ENCODE results near the gene CRABP1.

The CRABP1 gene

GRCh38 chr15:78363381-78363734, 23.2 kb downstream of the CRABP1 start:
- FAIRE-seq = no peak
- DNase-seq (ENCODE audit: insufficient read length, low spot score) = no peak
- no peak for TF ChIP-seq CTCF (IDR thresholded peaks at IDR 0.05; ENCODE audit: insufficient read depth, missing control alignments)

- no peak for FAIRE-seq
- TF ChIP-seq CTCF (IDR thresholded peaks at IDR 0.05; ENCODE audit: insufficient read depth, missing control alignments) = no peak
- DNase-seq (ENCODE audit: insufficient read length, low spot score) = no peak
Observed at GRCh38 chr15:78364233-78364632, 24.1 kb downstream of the CRABP1 start.

- no peak for TF ChIP-seq CTCF (IDR thresholded peaks at IDR 0.05; ENCODE audit: insufficient read depth, missing control alignments)
- DNase-seq (ENCODE audit: insufficient read length, low spot score) (no peak), FAIRE-seq (no peak)
Observed at GRCh38 chr15:78365917-78366316, 25.8 kb downstream of the CRABP1 start.

DNA sequence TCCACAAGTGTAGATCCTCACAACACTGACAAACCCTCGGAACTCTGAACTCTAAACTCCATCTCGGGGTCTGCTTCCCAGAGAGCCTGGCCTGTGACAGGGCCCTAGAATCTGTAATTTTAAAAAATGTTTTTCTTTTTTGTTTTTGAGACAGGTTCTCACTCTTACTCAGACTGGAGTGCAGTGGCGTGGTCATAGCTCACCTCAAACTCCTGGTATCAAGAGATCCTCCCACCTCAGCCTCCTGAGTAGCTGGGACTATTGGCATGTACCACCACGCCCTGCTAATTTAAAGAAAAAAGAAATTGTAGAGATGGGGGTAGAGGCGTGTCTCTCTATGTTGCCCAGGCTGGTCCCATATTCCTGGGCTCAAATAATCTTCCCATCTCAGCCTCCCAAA, 26.2 kb downstream of the CRABP1 start:
- FAIRE-seq (no peak), DNase-seq (ENCODE audit: insufficient read length, low spot score) (no peak)
- no peak for TF ChIP-seq CTCF (IDR thresholded peaks at IDR 0.05; ENCODE audit: insufficient read depth, missing control alignments)

- TF ChIP-seq CTCF (IDR thresholded peaks at IDR 0.05; ENCODE audit: insufficient read depth, missing control alignments) = no peak
- no peak for FAIRE-seq
- DNase-seq (ENCODE audit: insufficient read length, low spot score) = no peak
Observed at GRCh38 chr15:78368651-78369050, 28.5 kb downstream of the CRABP1 start.

DNA sequence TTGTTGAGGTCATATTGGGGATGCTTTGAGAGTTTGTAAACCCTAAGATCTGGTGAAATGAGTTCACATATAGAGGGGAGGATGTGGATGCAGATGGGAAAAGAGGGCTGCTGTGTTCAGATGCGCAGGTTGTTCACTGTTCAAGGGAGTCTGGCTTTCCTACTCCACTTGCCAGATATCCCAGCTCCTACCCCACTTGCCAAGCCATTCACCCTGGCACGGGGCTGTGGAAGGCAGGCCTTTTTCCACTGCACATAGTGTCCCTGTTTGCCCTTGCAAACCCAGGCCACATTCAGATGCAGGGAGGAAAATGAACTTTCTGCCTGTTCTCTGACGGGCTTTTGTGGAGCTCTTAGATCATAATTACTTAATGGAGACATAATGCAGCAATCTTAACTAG, 29.0 kb downstream of the CRABP1 start:
- TF ChIP-seq CTCF (IDR thresholded peaks at IDR 0.05; ENCODE audit: insufficient read depth, missing control alignments) = no peak
- no peak for FAIRE-seq
- DNase-seq (ENCODE audit: insufficient read length, low spot score) = no peak

DNA sequence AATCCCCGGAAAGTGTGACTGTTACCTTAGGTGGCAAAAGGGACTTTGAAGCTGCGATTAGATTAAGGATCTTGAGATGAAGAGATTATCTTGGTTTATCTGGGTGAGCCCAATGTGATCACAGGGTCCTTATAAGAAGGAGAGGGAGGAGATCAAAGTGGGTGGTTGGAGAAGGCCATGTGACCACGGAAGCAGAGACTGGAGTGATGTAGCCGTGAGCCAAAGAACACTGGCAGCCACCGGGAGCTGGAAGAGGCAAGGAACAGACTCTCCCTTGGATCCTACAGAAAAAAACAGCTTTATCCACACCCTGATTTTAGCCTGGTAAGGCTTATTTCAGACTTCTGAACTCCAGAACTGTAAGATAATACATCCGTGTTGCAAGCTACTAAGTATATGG, 29.9 kb downstream of the CRABP1 start:
- TF ChIP-seq CTCF (IDR thresholded peaks at IDR 0.05; ENCODE audit: insufficient read depth, missing control alignments) = no peak
- DNase-seq (ENCODE audit: insufficient read length, low spot score) (no peak), FAIRE-seq (no peak)
